NOMO-1 treated with DMSO at 0.1 percent for 48 hours (cell line): Measurements from ENCODE around the gene RCN1.

Source experiments
- DNase-seq: peaks from one replicate; lab custom pipeline; 2025; ENCODE audit not compliant: unreplicated experiment; lab: John Stamatoyannopoulos, UW

The RCN1 gene

DNA sequence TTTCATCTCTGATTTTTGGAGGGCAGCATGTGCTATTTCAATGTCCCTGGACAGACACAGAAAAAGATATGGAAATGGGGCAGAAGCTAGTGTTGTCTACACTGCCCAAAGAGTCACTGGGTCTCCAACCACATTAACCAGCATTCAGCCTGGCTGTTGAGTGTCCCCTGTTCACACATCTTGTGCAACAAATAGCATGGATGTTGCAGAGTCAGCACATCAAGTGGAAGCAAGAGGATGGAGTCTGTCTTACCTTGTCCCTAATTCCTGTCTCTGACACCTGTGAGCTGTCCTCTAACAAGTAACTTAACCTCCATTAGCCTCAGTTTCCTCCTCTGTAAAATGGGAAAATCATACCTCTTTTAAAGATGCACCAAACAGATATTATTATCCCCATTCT lies 60.2 kb downstream of the RCN1 start:
- no peak for DNase-seq

- no peak for DNase-seq
Observed at GRCh38 chr11:32152216-32152615, 61.3 kb downstream of the RCN1 start.

DNA sequence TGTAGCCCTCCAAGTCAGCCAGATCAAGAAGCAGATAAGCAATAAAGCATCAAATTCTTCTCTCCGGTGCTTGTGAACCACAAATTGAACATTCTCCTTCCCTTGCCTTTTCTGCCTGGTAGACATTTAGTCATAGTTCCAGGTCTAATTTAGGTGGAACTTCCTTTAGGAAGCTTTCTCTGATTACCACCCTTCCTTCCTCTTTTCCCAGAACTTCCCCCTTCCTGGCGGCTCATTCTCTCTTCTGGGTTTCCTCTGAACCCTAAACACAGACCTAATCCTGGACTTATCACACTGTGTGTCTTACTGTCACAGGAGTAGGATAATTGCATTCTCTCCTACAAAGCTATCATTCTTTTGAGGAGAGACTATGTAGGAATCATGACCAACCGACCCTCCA lies 61.9 kb downstream of the RCN1 start:
- no peak for DNase-seq

DNA sequence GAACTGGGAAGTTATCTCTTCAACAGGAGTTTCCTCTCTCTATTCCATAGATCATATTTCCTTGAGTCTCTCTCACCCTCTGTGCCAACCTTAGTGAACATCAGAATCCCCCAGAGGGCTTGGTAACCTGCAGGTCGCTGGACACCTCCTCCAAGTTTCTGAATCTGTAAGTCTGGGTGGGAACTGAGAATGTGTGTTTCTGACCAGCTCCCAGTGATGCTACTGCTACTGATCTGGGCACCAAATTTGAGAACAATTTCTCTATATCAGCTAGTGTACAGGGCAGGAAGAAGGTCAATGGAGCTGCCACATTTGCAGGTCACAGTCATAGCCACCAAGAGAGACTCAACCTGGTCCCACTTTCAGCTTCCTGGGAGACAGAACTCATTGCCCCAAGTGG lies 62.9 kb downstream of the RCN1 start:
- DNase-seq: no peak

GRCh38 chr11:32154275-32154674 lies 63.4 kb downstream of the RCN1 start:
- no peak for DNase-seq
